ENCODE measurements around the gene ADAMTS1. TPM values are rescaled to one million over a fixed set of nuclear protein-coding genes. Genes with fewer than 3 reads are reported as not detected.

The ADAMTS1 gene
- total and polyA plus RNA-seq, 2 donors (not counting 1 experiment from before 2014, with no cell fraction given), result not detected

- no CpG with 5 or more reads among the region's 3 CpGs for WGBS (ENCODE audit: insufficient coverage)
Measured at GRCh38 chr21:26837539-26837938, 7.7 kb downstream of the ADAMTS1 start.

GRCh38 chr21:26836528-26836927 is 8.7 kb downstream of the ADAMTS1 start:
- no peak overlapping the region for H3K4me3 Mint-ChIP-seq
- H4K20me1 ChIP-seq (ENCODE audit: control insufficient read depth, insufficient read depth, low read length, poor library complexity, severe bottlenecking), result no peaks in the 10 kb centered on the region
- no peak overlapping the region for H3K27ac Mint-ChIP-seq
- DNase-seq, result no peak
- ChIA-PET POLR2A (no interaction called here), CTCF (no interaction called here)
- H2AFZ ChIP-seq (ENCODE audit: insufficient read depth, low read depth, low read length, poor library complexity, severe bottlenecking), result no peak overlapping the region
- no peaks in the 10 kb centered on the region for H3K27me3 ChIP-seq (replicated peaks in 1 of 4; ENCODE audit: control extremely low read depth in 1 of 4, control insufficient read depth in 3 of 4, insufficient read depth in 4 of 4, low read length in 3 of 4)
- H3K4me3 ChIP-seq (ENCODE audit: control extremely low read depth in 1 of 5, extremely low read depth in 1 of 5, insufficient read depth in 1 of 5, low read depth in 2 of 5, low read length in 4 of 5), result no peak overlapping the region
- peaks cover 0 to 11% (median 0%) of the 10 kb centered on the region in 3 donors for H3K9me3 ChIP-seq (ENCODE audit: control extremely low read depth in 1 of 3, control insufficient read depth in 2 of 3, insufficient read depth in 1 of 3, low read length in 2 of 3)
- no peaks in the 10 kb centered on the region for H3K4me1 ChIP-seq (ENCODE audit: control insufficient read depth in 2 of 2, insufficient read depth in 2 of 2, low read length in 2 of 2)
- H3K4me1 Mint-ChIP-seq, result no peaks in the 10 kb centered on the region
- no peaks in the 10 kb centered on the region for H3K9me3 Mint-ChIP-seq (ENCODE audit: insufficient read depth)
- no peak overlapping the region for H3K4me2 ChIP-seq (replicated peaks; ENCODE audit: low read depth, low read length, poor library complexity, severe bottlenecking)
- no peak overlapping the region for H3K9ac ChIP-seq (ENCODE audit: low read length)
- no peak for TF ChIP-seq EZH2 (IDR thresholded peaks at IDR 0.05; ENCODE audit: borderline replicate concordance, insufficient read depth, low read depth, low read length, poor library complexity, severe bottlenecking)
- TF ChIP-seq CTCF (IDR thresholded peaks at IDR 0.05), result no peak
- H3K79me2 ChIP-seq (ENCODE audit: control insufficient read depth, insufficient read depth, low read length), result no peaks in the 10 kb centered on the region
- no CpG with 5 or more reads among the region's 3 CpGs for WGBS (ENCODE audit: insufficient coverage)
- no peak overlapping the region for H3K27ac ChIP-seq (ENCODE audit: low read length in 2 of 2)
- ATAC-seq (ENCODE audit: low read depth), result no peak
- intact Hi-C loops (cut with micrococcal nuclease), result no loop called here
- H3K36me3 ChIP-seq (replicated peaks in 1 of 2; ENCODE audit: control extremely low read depth in 1 of 2, control insufficient read depth in 1 of 2, extremely low read depth in 1 of 2, insufficient read depth in 2 of 2, low read length in 1 of 2), result no peaks in the 10 kb centered on the region
- H3K27me3 Mint-ChIP-seq, result peaks cover 7% of the 10 kb centered on the region

More at GRCh38 chr21:26837539-26837938, 7.7 kb downstream of the ADAMTS1 start:
- H3K9ac ChIP-seq (ENCODE audit: low read length), result no peak overlapping the region
- POLR2A ChIA-PET, result no interaction called here
- TF ChIP-seq CTCF (IDR thresholded peaks at IDR 0.05) (no peak), EZH2 (IDR thresholded peaks at IDR 0.05; ENCODE audit: borderline replicate concordance, insufficient read depth, low read depth, low read length, poor library complexity, severe bottlenecking) (no peak)
- no peak overlapping the region for H2AFZ ChIP-seq (ENCODE audit: insufficient read depth, low read depth, low read length, poor library complexity, severe bottlenecking)
- no peak overlapping the region for H3K27ac Mint-ChIP-seq
- no peak overlapping the region for H3K4me3 Mint-ChIP-seq
- intact Hi-C loops (cut with micrococcal nuclease), result no loop called here
- H3K4me1 Mint-ChIP-seq, result no peaks in the 10 kb centered on the region
- no peaks in the 10 kb centered on the region for H3K36me3 ChIP-seq (replicated peaks in 1 of 2; ENCODE audit: control extremely low read depth in 1 of 2, control insufficient read depth in 1 of 2, extremely low read depth in 1 of 2, insufficient read depth in 2 of 2, low read length in 1 of 2)
- no peak overlapping the region for H3K27ac ChIP-seq (ENCODE audit: low read length in 2 of 2)
- H3K27me3 ChIP-seq (replicated peaks in 1 of 4; ENCODE audit: control extremely low read depth in 1 of 4, control insufficient read depth in 3 of 4, insufficient read depth in 4 of 4, low read length in 3 of 4), result peaks cover 0 to 6% (median 2%) of the 10 kb centered on the region in 4 experiments
- H3K9me3 ChIP-seq (ENCODE audit: control extremely low read depth in 1 of 3, control insufficient read depth in 2 of 3, insufficient read depth in 1 of 3, low read length in 2 of 3), result peaks cover 0 to 11% (median 0%) of the 10 kb centered on the region in 3 donors
- H3K4me1 ChIP-seq (ENCODE audit: control insufficient read depth in 2 of 2, insufficient read depth in 2 of 2, low read length in 2 of 2), result no peaks in the 10 kb centered on the region
- CTCF ChIA-PET, result interaction anchor here (1.0 kb wide), 1 partner anchor 1909 kb away, joined by 3 read pairs; no protein-coding TSS in a partner anchor
- DNase-seq (no peak), ATAC-seq (ENCODE audit: low read depth) (no peak)
- H3K79me2 ChIP-seq (ENCODE audit: control insufficient read depth, insufficient read depth, low read length), result no peaks in the 10 kb centered on the region
- no peak overlapping the region for H3K4me2 ChIP-seq (replicated peaks; ENCODE audit: low read depth, low read length, poor library complexity, severe bottlenecking)
- H3K27me3 Mint-ChIP-seq, result peaks cover 16% of the 10 kb centered on the region
- H3K4me3 ChIP-seq (ENCODE audit: control extremely low read depth in 1 of 5, extremely low read depth in 1 of 5, insufficient read depth in 1 of 5, low read depth in 2 of 5, low read length in 4 of 5), result no peak overlapping the region
- H4K20me1 ChIP-seq (ENCODE audit: control insufficient read depth, insufficient read depth, low read length, poor library complexity, severe bottlenecking), result no peaks in the 10 kb centered on the region
- no peaks in the 10 kb centered on the region for H3K9me3 Mint-ChIP-seq (ENCODE audit: insufficient read depth)

All from B cell (primary cell).